Breast epithelium (tissue), 4 donors: Measurements from ENCODE around the gene KIF5B. TPM values are rescaled to one million over a fixed set of nuclear protein-coding genes. Genes with fewer than 3 reads are reported as not detected.

ENCODE experiments used
- DNase-seq, 2 donors: peaks; one replicate each; pipeline ENCODE4 v3.0.0-alpha.2; 2019; ENCODE audit warnings: low spot score in 2 of 2
- H3K27ac ChIP-seq, 2 donors: fragments of 200-600 bp; sonication (generic) in 1 of 2; one replicate each; pipeline ENCODE4 v1.5.1; 2016 to 2019; ENCODE audit warnings: mild to moderate bottlenecking in 1 of 2
- H3K27me3 ChIP-seq, 2 donors: fragments of 200-600 bp; sonication (generic) in 1 of 2; one replicate each; pipeline versions ENCODE4 v1.5.1 to v1.6.0; 2017 to 2019; ENCODE audit warnings: control low read depth in 1 of 2, mild to moderate bottlenecking in 1 of 2
- H3K36me3 ChIP-seq: fragments of 200-600 bp; one replicate; pipeline ENCODE4 v1.5.1; 2019
- H3K4me1 ChIP-seq, 2 donors: fragments of 200-600 bp; sonication (generic); one replicate each; pipeline ENCODE4 v1.5.1; 2016 to 2019; ENCODE audit warnings: control low read depth in 1 of 2
- H3K4me3 ChIP-seq, 3 donors: fragments of 200-600 bp; sonication (generic); 1 replicate in 2 of 3; 2 replicates in 1 of 3; pipeline ENCODE4 v1.5.1; 2016 to 2019; ENCODE audit warnings: mild to moderate bottlenecking in 3 of 3, moderate library complexity in 2 of 3
- H3K9me3 ChIP-seq, 2 donors: fragments of 200-600 bp; sonication (generic) in 1 of 2; one replicate each; pipeline ENCODE4 v1.5.1; 2016 to 2019; ENCODE audit warnings: control low read depth in 1 of 2
- CTCF ChIP-seq, 3 donors: fragments of 450-650 bp; IDR thresholded peaks; one replicate each; pipeline ENCODE4 v1.5.1; 2016 to 2017; ENCODE audit warnings: antibody characterized with exemption in 3 of 3, mild to moderate bottlenecking in 3 of 3, moderate library complexity in 3 of 3
- POLR2A ChIP-seq: fragments of 450-650 bp; IDR thresholded peaks from one replicate; pipeline ENCODE4 v1.6.1; 2016; ENCODE audit warnings: antibody characterized with exemption, mild to moderate bottlenecking, moderate library complexity
- POLR2AphosphoS5 ChIP-seq, 3 donors: sonication (generic); formaldehyde crosslinking; IDR thresholded peaks; one replicate each; pipeline ENCODE4 v1.6.1; 2017; ENCODE audit warnings: antibody characterized with exemption in 3 of 3
- intact Hi-C: fragments of 100-400 bp; cut with DNase I; formaldehyde crosslinking; loops from one replicate; pipeline ENCODE4 v1.15.1; 2023; ENCODE audit warnings: low total_unique reads
- total RNA-seq, 3 donors: library from RNA; depleted of rRNA; stranded (reverse); fragments of >200 nt; gene quantifications; one replicate each; pipeline ENCODE4 v1.1.0, GENCODE V29; 2016

Gene KIF5B
- total RNA-seq = 100 to 1,000 TPM; 104 to 115 (median 108) TPM

- H3K9me3 ChIP-seq = no peaks in the 10 kb centered on the region
- DNase-seq = peak; percentile 73 to 83
- no peak for TF ChIP-seq CTCF (IDR thresholded peaks at IDR 0.05)
- TF ChIP-seq POLR2A = peak; percentile 94
- peak; percentile 93 to 99 (median 96) for TF ChIP-seq POLR2AphosphoS5 (IDR thresholded peaks at IDR 0.05)
- H3K4me3 ChIP-seq = peak within 1 kb of the TSS; percentile 86 to 97 (median 88)
- no peaks in the 10 kb centered on the region for H3K27me3 ChIP-seq
- H3K4me1 ChIP-seq = peaks cover 0 to 7% of the 10 kb centered on the region in 2 donors
- H3K27ac ChIP-seq = peak within 1 kb of the TSS; percentile 99
- H3K36me3 ChIP-seq = no peaks in the 10 kb centered on the region
- intact Hi-C loops = no loop called here
Measured at GRCh38 chr10:32056136-32057035, at the start of gene KIF5B. Gene KIF5B (minus strand): TSS chr10:32056425. CDS start chr10:32055973, 452 bp downstream.

- no peak overlapping the region for H3K27ac ChIP-seq
- DNase-seq = no peak
- H3K4me1 ChIP-seq = no peaks in the 10 kb centered on the region
- no peaks in the 10 kb centered on the region for H3K9me3 ChIP-seq
- intact Hi-C loops = no loop called here
- H3K4me3 ChIP-seq = no peak overlapping the region
- no peaks in the 10 kb centered on the region for H3K27me3 ChIP-seq
- TF ChIP-seq CTCF (IDR thresholded peaks at IDR 0.05) (no peak), POLR2A (no peak), POLR2AphosphoS5 (IDR thresholded peaks at IDR 0.05) (no peak)
- no peaks in the 10 kb centered on the region for H3K36me3 ChIP-seq
Measured at GRCh38 chr10:32105782-32106382, 49.7 kb upstream of the KIF5B start.

- Histone ChIP-seq H3K9me3 (no peaks in the 10 kb centered on the region), H3K36me3 (no peaks in the 10 kb centered on the region), H3K27ac (no peak overlapping the region), H3K4me3 (no peak overlapping the region), H3K4me1 (no peaks in the 10 kb centered on the region), H3K27me3 (no peaks in the 10 kb centered on the region)
- intact Hi-C loops = no loop called here
- no peak for DNase-seq
- TF ChIP-seq POLR2A (no peak), POLR2AphosphoS5 (IDR thresholded peaks at IDR 0.05) (no peak), CTCF (IDR thresholded peaks at IDR 0.05) (no peak)
Measured at GRCh38 chr10:32104622-32105509, 48.6 kb upstream of the KIF5B start.

GRCh38 chr10:32104181-32104580, 48.0 kb upstream of the KIF5B start:
- Histone ChIP-seq H3K4me1 (no peaks in the 10 kb centered on the region), H3K27ac (no peak overlapping the region), H3K27me3 (no peaks in the 10 kb centered on the region), H3K9me3 (no peaks in the 10 kb centered on the region), H3K36me3 (no peaks in the 10 kb centered on the region), H3K4me3 (no peak overlapping the region)
- no peak for DNase-seq
- TF ChIP-seq POLR2A (no peak), CTCF (IDR thresholded peaks at IDR 0.05) (no peak), POLR2AphosphoS5 (IDR thresholded peaks at IDR 0.05) (no peak)
- intact Hi-C loops = no loop called here
